DOHH2 (cell line): ENCODE measurements around the gene MXRA5.

Experiments
- EZH2phosphoT487 ChIP-seq: fragments of 200-600 bp; sonication (generic); IDR thresholded peaks from 2 replicates; pipeline ENCODE4 v1.6.1; 2017; ENCODE audit warnings: borderline replicate concordance, mild to moderate bottlenecking, antibody characterized with exemption, low read length, moderate library complexity, mixed read lengths
- TF ChIP-seq, protein P1 (sequence below): fragments of 200-600 bp; sonication (generic); IDR thresholded peaks from one replicate; pipeline ENCODE4 v1.5.1; 2014; ENCODE audit warnings: antibody characterized with exemption, mild to moderate bottlenecking, low read depth, low read length; ENCODE audit not compliant: poor library complexity, severe bottlenecking

DNA sequence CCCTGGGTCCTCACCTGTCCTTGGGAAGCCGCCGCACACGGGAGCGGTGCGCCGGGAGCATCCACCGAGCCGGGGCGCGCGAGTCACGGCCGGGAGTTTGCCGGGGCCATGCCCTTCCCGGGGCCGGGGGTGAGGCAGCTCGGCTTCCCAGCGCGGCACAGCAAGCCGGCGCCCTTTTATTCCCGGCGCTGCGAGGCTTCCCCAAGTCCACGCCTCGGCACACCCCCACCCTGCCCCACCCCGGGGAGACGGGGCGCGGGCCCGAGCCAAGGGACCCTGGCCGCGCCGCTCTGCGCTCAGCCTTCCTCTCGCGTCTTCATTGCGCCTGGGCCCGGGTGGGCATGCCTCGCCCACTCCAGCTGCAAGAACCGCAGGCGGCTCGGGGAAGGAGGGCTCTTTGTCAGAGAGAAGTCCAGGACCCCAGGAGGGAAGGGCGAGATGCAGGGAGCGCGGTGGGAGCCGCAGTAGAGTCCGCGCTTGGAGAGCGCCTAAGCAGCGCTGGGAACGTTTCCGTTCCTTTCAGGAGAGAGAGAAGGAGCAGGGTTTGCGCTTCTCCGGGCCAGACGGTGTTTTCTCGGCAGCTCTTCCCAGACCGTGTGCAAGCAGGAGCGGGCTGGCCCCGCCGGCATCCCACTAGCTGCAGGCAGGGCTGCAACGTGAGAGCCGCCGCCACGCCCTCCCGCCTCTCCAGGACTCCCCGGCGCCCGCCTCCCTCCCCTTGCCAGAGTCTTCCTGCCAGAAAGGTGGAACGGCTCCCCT, at the start of gene MXRA5:
- TF ChIP-seq, protein P1, sequence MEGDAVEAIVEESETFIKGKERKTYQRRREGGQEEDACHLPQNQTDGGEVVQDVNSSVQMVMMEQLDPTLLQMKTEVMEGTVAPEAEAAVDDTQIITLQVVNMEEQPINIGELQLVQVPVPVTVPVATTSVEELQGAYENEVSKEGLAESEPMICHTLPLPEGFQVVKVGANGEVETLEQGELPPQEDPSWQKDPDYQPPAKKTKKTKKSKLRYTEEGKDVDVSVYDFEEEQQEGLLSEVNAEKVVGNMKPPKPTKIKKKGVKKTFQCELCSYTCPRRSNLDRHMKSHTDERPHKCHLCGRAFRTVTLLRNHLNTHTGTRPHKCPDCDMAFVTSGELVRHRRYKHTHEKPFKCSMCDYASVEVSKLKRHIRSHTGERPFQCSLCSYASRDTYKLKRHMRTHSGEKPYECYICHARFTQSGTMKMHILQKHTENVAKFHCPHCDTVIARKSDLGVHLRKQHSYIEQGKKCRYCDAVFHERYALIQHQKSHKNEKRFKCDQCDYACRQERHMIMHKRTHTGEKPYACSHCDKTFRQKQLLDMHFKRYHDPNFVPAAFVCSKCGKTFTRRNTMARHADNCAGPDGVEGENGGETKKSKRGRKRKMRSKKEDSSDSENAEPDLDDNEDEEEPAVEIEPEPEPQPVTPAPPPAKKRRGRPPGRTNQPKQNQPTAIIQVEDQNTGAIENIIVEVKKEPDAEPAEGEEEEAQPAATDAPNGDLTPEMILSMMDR, result no peak
- TF ChIP-seq EZH2phosphoT487, result no peak
